Panc1 (cell line): ENCODE results near the gene M6PR. TPM values are rescaled to one million over a fixed set of nuclear protein-coding genes. Genes with fewer than 3 reads are reported as not detected.
A peak's percentile ranks its signal among the peaks of the same experiment; 100 is the strongest.

Experiments
- ATAC-seq: fragments of 200-7000 bp; cut with Tn5 transposase; 2 replicates; pipeline ENCODE4 v1.9.1; 2020; ENCODE audit warnings: mild to moderate bottlenecking, moderate library complexity
- BruUV-seq: library from RNA; stranded (reverse); fragments of 400-500 nt; replicated peaks from 2 replicates; lab custom pipeline; 2021; lab: Mats Ljungman, UMichigan
- CTCF ChIA-PET: fragments of 300-600 bp; sonication (Branson Sonifier 250); formaldehyde crosslinking; loops from one replicate; lab custom pipeline; 2022; ENCODE audit warnings: antibody characterized with exemption; lab: Charles Lee
- POLR2A ChIA-PET: fragments of 300-600 bp; sonication (Branson Sonifier 250); formaldehyde crosslinking; loops from one replicate; lab custom pipeline; 2022; ENCODE audit warnings: antibody characterized with exemption; lab: Charles Lee
- DNase-seq: peaks from one replicate; pipeline ENCODE4 v3.0.0-alpha.2; 2010; ENCODE audit warnings: low read depth, low spot score
- H3K27ac ChIP-seq: 2 replicates; pipeline ENCODE4 v1.5.1; 2011; ENCODE audit warnings: mild to moderate bottlenecking, low read length, inconsistent platforms
- H3K27me3 ChIP-seq: fragments of 200-500 bp; sonication (Bioruptor generic); 2 replicates; pipeline ENCODE4 v1.6.0; 2014; ENCODE audit warnings: low read length, inconsistent platforms; ENCODE audit not compliant: control insufficient read depth, insufficient read depth
- H3K36me3 ChIP-seq: fragments of 200-500 bp; sonication (Bioruptor generic); 2 replicates; pipeline ENCODE4 v1.5.1; 2014; ENCODE audit warnings: inconsistent platforms, mild to moderate bottlenecking, low read length, moderate library complexity; ENCODE audit not compliant: control insufficient read depth, insufficient read depth
- H3K4me1 ChIP-seq: 2 replicates; pipeline ENCODE4 v1.5.1; 2011; ENCODE audit warnings: inconsistent platforms, mild to moderate bottlenecking, low read length, moderate library complexity; ENCODE audit not compliant: control insufficient read depth, insufficient read depth
- H3K4me3 ChIP-seq, 2 experiments: 2 replicates each; pipeline ENCODE4 v1.5.1; 2011 to 2012; ENCODE audit warnings: low read depth in 2 of 2, low read length in 2 of 2, mild to moderate bottlenecking in 2 of 2, inconsistent platforms in 1 of 2, moderate library complexity in 1 of 2
- H3K9me3 ChIP-seq: fragments of 200-500 bp; sonication (Bioruptor generic); 2 replicates; pipeline ENCODE4 v1.5.1; 2014; ENCODE audit warnings: low read depth, mild to moderate bottlenecking, inconsistent platforms, low read length, moderate library complexity; ENCODE audit not compliant: control insufficient read depth, insufficient read depth
- CTCF ChIP-seq: fragments of 450-650 bp; IDR thresholded peaks from 2 replicates; pipeline ENCODE4 v1.5.1; 2017; ENCODE audit warnings: mild to moderate bottlenecking
- POLR2AphosphoS5 ChIP-seq: IDR thresholded peaks from 2 replicates; pipeline ENCODE4 v1.6.1; 2012; ENCODE audit warnings: mild to moderate bottlenecking, low read depth, low read length, moderate library complexity
- REST ChIP-seq, 2 experiments: IDR thresholded peaks; 2 replicates each; pipeline ENCODE4 v1.6.1; 2011 to 2012; ENCODE audit warnings: low read depth in 2 of 2, control low read depth in 1 of 2, low read length in 1 of 2, mild to moderate bottlenecking in 1 of 2, moderate library complexity in 1 of 2; ENCODE audit not compliant: insufficient read depth in 1 of 2
- SIN3A ChIP-seq: IDR thresholded peaks from 2 replicates; pipeline ENCODE4 v1.6.1; 2012; ENCODE audit warnings: low read depth, mild to moderate bottlenecking, low read length, moderate library complexity, borderline replicate concordance; ENCODE audit not compliant: insufficient read depth
- TCF7L2 ChIP-seq: IDR thresholded peaks from 2 replicates; pipeline ENCODE4 v1.6.1; 2011; ENCODE audit warnings: mild to moderate bottlenecking, low read depth, low read length, inconsistent platforms
- in situ Hi-C: cut with HindIII; loops from 2 replicates; pipeline ENCODE4 v1.10.0; 2016; ENCODE audit warnings: low sequenced_read_pairs, low pct_unique_long_range_greater_than_20kb
- intact Hi-C: fragments of 100-400 bp; cut with micrococcal nuclease; formaldehyde crosslinking; loops from one replicate; pipeline ENCODE4 v1.10.0; 2022; ENCODE audit not compliant: unreplicated experiment
- total RNA-seq: library from RNA; stranded (reverse); gene quantifications from one replicate; pipeline ENCODE4 v1.2.1, GENCODE V29; 2021; ENCODE audit not compliant: unreplicated experiment

Gene M6PR
- total RNA-seq, 1 experiment from 2014 or later, result 161 TPM

- no peak for ATAC-seq
- intact Hi-C loops, result no loop called here
- DNase-seq, result no peak
- TF ChIP-seq TCF7L2, result no peak
- ChIA-PET CTCF (no interaction called here), POLR2A (no interaction called here)
- no peaks in the 10 kb centered on the region for H3K4me1 ChIP-seq
- H3K27ac ChIP-seq, result no peak overlapping the region
- H3K36me3 ChIP-seq, result peaks cover 5% of the 10 kb centered on the region; the same call in 1 of the 2 replicates
- no peaks in the 10 kb centered on the region for H3K9me3 ChIP-seq
- no peak overlapping the region for H3K4me3 ChIP-seq
- no TSS peak for BruUV-seq
- H3K27me3 ChIP-seq, result no peaks in the 10 kb centered on the region
- in situ Hi-C loops, result no loop called here
Observed at GRCh38 chr12:8953773-8954402, 4.4 kb upstream of the M6PR start.

- no peak for DNase-seq
- Histone ChIP-seq H3K4me3 (no peak overlapping the region), H3K27ac (no peak overlapping the region), H3K27me3 (no peaks in the 10 kb centered on the region), H3K9me3 (no peaks in the 10 kb centered on the region), H3K4me1 (peaks cover 9% of the 10 kb centered on the region), H3K36me3 (peaks cover 7% of the 10 kb centered on the region; the same call in 1 of the 2 replicates)
- ChIA-PET CTCF (no interaction called here), POLR2A (no interaction called here)
- no TSS peak for BruUV-seq
- no peak for ATAC-seq
- intact Hi-C loops, result loop anchor here (2.0 kb wide), 1 partner anchor 87 kb away; no protein-coding TSS in a partner anchor
- in situ Hi-C loops, result no loop called here
- TF ChIP-seq SIN3A (no peak), CTCF (no peak), REST (IDR thresholded peaks at IDR 0.05; ENCODE audit: insufficient read depth in 1 of 2, low read depth in 2 of 2, low read length in 1 of 2) (no peak)
Observed at GRCh38 chr12:8951744-8952143, 2.3 kb upstream of the M6PR start.

GRCh38 chr12:8950702-8951478 is 1.4 kb upstream of the M6PR start:
- TF ChIP-seq CTCF (no peak), SIN3A (no peak), REST (IDR thresholded peaks at IDR 0.05; ENCODE audit: insufficient read depth in 1 of 2, low read depth in 2 of 2, low read length in 1 of 2) (no peak), TCF7L2 (no peak), POLR2AphosphoS5 (no peak)
- DNase-seq (no peak), ATAC-seq (no peak)
- H3K36me3 ChIP-seq, result peaks cover 7% of the 10 kb centered on the region; the same call in 1 of the 2 replicates
- H3K9me3 ChIP-seq, result no peaks in the 10 kb centered on the region
- CTCF ChIA-PET, result interaction anchor here (0.8 kb wide), 1 partner anchor 91 kb away, joined by 4 read pairs; no protein-coding TSS in a partner anchor
- intact Hi-C loops, result loop anchor here (2.0 kb wide), 1 partner anchor 88 kb away; no protein-coding TSS in a partner anchor
- peaks cover 9% of the 10 kb centered on the region for H3K4me1 ChIP-seq
- no TSS peak for BruUV-seq
- in situ Hi-C loops, result no loop called here
- H3K4me3 ChIP-seq, result peak overlapping the region; percentile 99 to 100
- POLR2A ChIA-PET, result interaction anchor here (1.2 kb wide), 1 partner anchor 99 kb away, joined by 3 read pairs; no protein-coding TSS in a partner anchor
- peak overlapping the region; percentile 96 for H3K27ac ChIP-seq
- H3K27me3 ChIP-seq, result no peaks in the 10 kb centered on the region
